ENCODE measurements around the gene MGA.

DNA sequence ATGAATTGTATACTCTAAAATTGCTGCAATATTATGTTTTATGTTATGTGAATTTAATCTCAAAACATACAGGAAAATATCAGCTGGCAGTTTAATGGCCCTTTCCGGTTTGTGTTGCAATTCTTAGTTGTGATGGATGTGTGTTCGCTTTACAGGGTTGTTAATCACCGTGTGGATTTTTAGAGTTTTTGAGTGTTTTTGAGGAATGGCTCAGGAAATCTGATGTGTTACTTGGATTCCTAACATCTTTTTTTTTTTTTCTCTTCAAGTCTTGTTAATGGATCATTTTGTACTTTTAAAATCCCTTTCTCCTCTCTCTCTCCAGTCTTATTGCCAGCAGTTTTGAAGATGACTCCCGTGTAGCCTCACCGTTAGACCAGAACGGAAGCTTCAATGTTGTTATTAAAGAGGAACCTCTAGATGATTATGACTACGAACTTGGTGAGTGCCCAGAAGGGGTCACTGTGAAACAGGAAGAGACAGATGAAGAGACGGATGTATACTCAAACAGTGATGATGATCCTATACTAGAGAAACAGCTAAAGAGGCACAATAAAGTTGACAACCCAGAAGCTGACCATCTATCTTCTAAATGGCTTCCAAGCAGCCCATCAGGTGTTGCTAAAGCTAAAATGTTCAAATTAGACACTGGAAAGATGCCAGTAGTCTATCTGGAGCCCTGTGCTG lies 35.7 kb downstream of the MGA start:
- TF ChIP-seq ARNTL (CRISPR knock-in tag; IDR thresholded peaks at IDR 0.05; ENCODE audit: borderline replicate concordance, low read depth) = no peak
- TF ChIP-seq, protein P1, sequence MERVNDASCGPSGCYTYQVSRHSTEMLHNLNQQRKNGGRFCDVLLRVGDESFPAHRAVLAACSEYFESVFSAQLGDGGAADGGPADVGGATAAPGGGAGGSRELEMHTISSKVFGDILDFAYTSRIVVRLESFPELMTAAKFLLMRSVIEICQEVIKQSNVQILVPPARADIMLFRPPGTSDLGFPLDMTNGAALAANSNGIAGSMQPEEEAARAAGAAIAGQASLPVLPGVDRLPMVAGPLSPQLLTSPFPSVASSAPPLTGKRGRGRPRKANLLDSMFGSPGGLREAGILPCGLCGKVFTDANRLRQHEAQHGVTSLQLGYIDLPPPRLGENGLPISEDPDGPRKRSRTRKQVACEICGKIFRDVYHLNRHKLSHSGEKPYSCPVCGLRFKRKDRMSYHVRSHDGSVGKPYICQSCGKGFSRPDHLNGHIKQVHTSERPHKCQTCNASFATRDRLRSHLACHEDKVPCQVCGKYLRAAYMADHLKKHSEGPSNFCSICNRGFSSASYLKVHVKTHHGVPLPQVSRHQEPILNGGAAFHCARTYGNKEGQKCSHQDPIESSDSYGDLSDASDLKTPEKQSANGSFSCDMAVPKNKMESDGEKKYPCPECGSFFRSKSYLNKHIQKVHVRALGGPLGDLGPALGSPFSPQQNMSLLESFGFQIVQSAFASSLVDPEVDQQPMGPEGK (CRISPR knock-in tag; IDR thresholded peaks at IDR 0.05; ENCODE audit: borderline replicate concordance) = no peak
- TF ChIP-seq RARB (CRISPR knock-in tag; IDR thresholded peaks at IDR 0.05) = no peak
- no peak for TF ChIP-seq ZNF565 (CRISPR knock-in tag; conservative IDR thresholded peaks at IDR 0.05; ENCODE audit: low read depth)
- no peak for TF ChIP-seq ESRRG (CRISPR knock-in tag; IDR thresholded peaks at IDR 0.05)
- TF ChIP-seq ZFP3 (CRISPR knock-in tag; IDR thresholded peaks at IDR 0.05) = no peak
- TF ChIP-seq, protein P2, sequence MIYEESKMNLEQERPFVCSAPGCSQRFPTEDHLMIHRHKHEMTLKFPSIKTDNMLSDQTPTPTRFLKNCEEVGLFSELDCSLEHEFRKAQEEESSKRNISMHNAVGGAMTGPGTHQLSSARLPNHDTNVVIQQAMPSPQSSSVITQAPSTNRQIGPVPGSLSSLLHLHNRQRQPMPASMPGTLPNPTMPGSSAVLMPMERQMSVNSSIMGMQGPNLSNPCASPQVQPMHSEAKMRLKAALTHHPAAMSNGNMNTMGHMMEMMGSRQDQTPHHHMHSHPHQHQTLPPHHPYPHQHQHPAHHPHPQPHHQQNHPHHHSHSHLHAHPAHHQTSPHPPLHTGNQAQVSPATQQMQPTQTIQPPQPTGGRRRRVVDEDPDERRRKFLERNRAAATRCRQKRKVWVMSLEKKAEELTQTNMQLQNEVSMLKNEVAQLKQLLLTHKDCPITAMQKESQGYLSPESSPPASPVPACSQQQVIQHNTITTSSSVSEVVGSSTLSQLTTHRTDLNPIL (CRISPR knock-in tag; IDR thresholded peaks at IDR 0.05; ENCODE audit: low read depth) = no peak
- TF ChIP-seq ZFP30 (CRISPR knock-in tag; IDR thresholded peaks at IDR 0.05) = no peak
- TF ChIP-seq TOX (CRISPR knock-in tag; IDR thresholded peaks at IDR 0.05; ENCODE audit: borderline replicate concordance) = no peak
- no peak for TF ChIP-seq GLIS3 (CRISPR knock-in tag; IDR thresholded peaks at IDR 0.05)
- TF ChIP-seq ZNF70 (CRISPR knock-in tag; IDR thresholded peaks at IDR 0.05) = no peak
- no peak for TF ChIP-seq ZNF8 (CRISPR knock-in tag; IDR thresholded peaks at IDR 0.05)
- no peak for TF ChIP-seq OSR1 (CRISPR knock-in tag; IDR thresholded peaks at IDR 0.05)

Data from SK-N-SH treated with all-trans-retinoic acid at 6 μM for 48 hours (cell line).